ENCODE data around the gene COQ10B. TPM values are rescaled to one million over a fixed set of nuclear protein-coding genes. Genes with fewer than 3 reads are reported as not detected.
A peak's percentile ranks its signal among the peaks of the same experiment; 100 is the strongest.

COQ10B gene
- total RNA-seq, 1 donor: 48.1 TPM

GRCh38 chr2:197514754-197515153, 61.4 kb downstream of the COQ10B start:
- peak overlapping the region; percentile 97 for H3K4me3 ChIP-seq (ENCODE audit: insufficient read depth, low read length)
- peak overlapping the region; percentile 96 for H2AFZ ChIP-seq (ENCODE audit: low read length)
- no peak for TF ChIP-seq CTCF (IDR thresholded peaks at IDR 0.05; ENCODE audit: extremely low read depth, low read depth, low read length)
- peak overlapping the region; percentile 76 for H3K27ac ChIP-seq (ENCODE audit: low read depth, low read length)
- H3K4me1 ChIP-seq (ENCODE audit: insufficient read depth, low read length): peaks cover 10% of the 10 kb centered on the region
- H4K20me1 ChIP-seq (ENCODE audit: insufficient read depth, low read length): peaks cover 16% of the 10 kb centered on the region
- H3K36me3 ChIP-seq (ENCODE audit: insufficient read depth, low read length): no peaks in the 10 kb centered on the region
- H3K79me2 ChIP-seq (ENCODE audit: insufficient read depth, low read length): peaks cover 42% of the 10 kb centered on the region
- H3K4me2 ChIP-seq (ENCODE audit: insufficient read depth, low read length): peak overlapping the region; percentile 91
- H3K9me3 ChIP-seq (ENCODE audit: low read depth, low read length): no peaks in the 10 kb centered on the region
- no peaks in the 10 kb centered on the region for H3K27me3 ChIP-seq (ENCODE audit: insufficient read depth, low read length)
- no peak for DNase-seq (ENCODE audit: insufficient read length, low spot score, missing footprints)

DNA sequence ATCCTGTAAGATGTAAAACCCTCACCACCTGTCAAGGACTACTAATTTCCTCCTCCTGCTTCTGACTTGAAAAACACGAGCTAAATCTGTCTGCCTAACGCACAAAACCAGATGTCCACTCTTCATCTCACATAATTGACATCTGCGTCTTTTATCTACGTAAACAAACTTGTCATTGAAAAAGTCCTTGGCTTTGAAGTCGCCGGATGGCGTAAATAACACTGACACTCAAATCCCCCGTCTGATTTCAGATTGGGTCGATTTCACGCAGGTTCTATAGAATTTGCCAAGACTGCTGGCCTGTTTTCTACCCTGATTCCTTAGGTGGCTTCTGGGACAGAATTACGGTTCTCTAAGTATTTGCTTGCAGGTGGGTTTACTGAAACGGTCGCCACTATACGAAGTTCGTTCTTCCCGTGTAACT, 62.0 kb downstream of the COQ10B start:
- peaks cover 10% of the 10 kb centered on the region for H3K4me1 ChIP-seq (ENCODE audit: insufficient read depth, low read length)
- H3K9me3 ChIP-seq (ENCODE audit: low read depth, low read length): no peaks in the 10 kb centered on the region
- H4K20me1 ChIP-seq (ENCODE audit: insufficient read depth, low read length): peaks cover 19% of the 10 kb centered on the region
- H3K4me3 ChIP-seq (ENCODE audit: insufficient read depth, low read length): peak overlapping the region; percentile 97
- H3K4me2 ChIP-seq (ENCODE audit: insufficient read depth, low read length): peak overlapping the region; percentile 91
- no peak for DNase-seq (ENCODE audit: insufficient read length, low spot score, missing footprints)
- no peaks in the 10 kb centered on the region for H3K27me3 ChIP-seq (ENCODE audit: insufficient read depth, low read length)
- peaks cover 48% of the 10 kb centered on the region for H3K79me2 ChIP-seq (ENCODE audit: insufficient read depth, low read length)
- no peaks in the 10 kb centered on the region for H3K36me3 ChIP-seq (ENCODE audit: insufficient read depth, low read length)
- TF ChIP-seq CTCF (IDR thresholded peaks at IDR 0.05; ENCODE audit: extremely low read depth, low read depth, low read length): no peak
- H3K27ac ChIP-seq (ENCODE audit: low read depth, low read length): peak overlapping the region; percentile 76
- peak overlapping the region; percentile 96 for H2AFZ ChIP-seq (ENCODE audit: low read length)

- peak; percentile 95 for DNase-seq (ENCODE audit: insufficient read length, low spot score, missing footprints)
- Histone ChIP-seq H3K4me2 (ENCODE audit: insufficient read depth, low read length) (peak within 1 kb of the TSS; percentile 91), H3K79me2 (ENCODE audit: insufficient read depth, low read length) (peaks cover 53% of the 10 kb centered on the region), H3K36me3 (ENCODE audit: insufficient read depth, low read length) (no peaks in the 10 kb centered on the region), H4K20me1 (ENCODE audit: insufficient read depth, low read length) (peaks cover 19% of the 10 kb centered on the region), H3K27me3 (ENCODE audit: insufficient read depth, low read length) (no peaks in the 10 kb centered on the region), H3K27ac (ENCODE audit: low read depth, low read length) (peak within 1 kb of the TSS; percentile 79), H2AFZ (ENCODE audit: low read length) (peak within 1 kb of the TSS; percentile 96), H3K9me3 (ENCODE audit: low read depth, low read length) (no peaks in the 10 kb centered on the region), H3K4me3 (ENCODE audit: insufficient read depth, low read length) (peak within 1 kb of the TSS; percentile 97), H3K4me1 (ENCODE audit: insufficient read depth, low read length) (peaks cover 10% of the 10 kb centered on the region)
- no peak for TF ChIP-seq CTCF (IDR thresholded peaks at IDR 0.05; ENCODE audit: extremely low read depth, low read depth, low read length)
Measured at GRCh38 chr2:197515739-197516392, 62.5 kb downstream of the COQ10B start, which contains the start of gene MOB4. Gene MOB4 (plus strand): TSS chr2:197516066. CDS start chr2:197516087, 21 bp downstream.

- H4K20me1 ChIP-seq (ENCODE audit: insufficient read depth, low read length): peaks cover 19% of the 10 kb centered on the region
- H3K9me3 ChIP-seq (ENCODE audit: low read depth, low read length): no peaks in the 10 kb centered on the region
- TF ChIP-seq CTCF (IDR thresholded peaks at IDR 0.05; ENCODE audit: extremely low read depth, low read depth, low read length): no peak
- H3K27me3 ChIP-seq (ENCODE audit: insufficient read depth, low read length): no peaks in the 10 kb centered on the region
- H3K4me3 ChIP-seq (ENCODE audit: insufficient read depth, low read length): peak overlapping the region; percentile 97
- H3K4me2 ChIP-seq (ENCODE audit: insufficient read depth, low read length): peak overlapping the region; percentile 91
- peaks cover 59% of the 10 kb centered on the region for H3K79me2 ChIP-seq (ENCODE audit: insufficient read depth, low read length)
- H3K36me3 ChIP-seq (ENCODE audit: insufficient read depth, low read length): no peaks in the 10 kb centered on the region
- DNase-seq (ENCODE audit: insufficient read length, low spot score, missing footprints): peak; percentile 77
- peak overlapping the region; percentile 96 for H2AFZ ChIP-seq (ENCODE audit: low read length)
- H3K4me1 ChIP-seq (ENCODE audit: insufficient read depth, low read length): peaks cover 10% of the 10 kb centered on the region
- peak overlapping the region; percentile 79 for H3K27ac ChIP-seq (ENCODE audit: low read depth, low read length)
Measured at GRCh38 chr2:197516393-197516761, 63.0 kb downstream of the COQ10B start.

Data from osteoblast (primary cell).